H1 (cell line): Measurements from ENCODE around the gene SLC39A2. TPM values are rescaled to one million over a fixed set of nuclear protein-coding genes. Genes with fewer than 3 reads are reported as not detected.

Experiments
- polyA plus RNA-seq, 7 experiments: library from polyadenylated mRNA; depleted of rRNA in 3 of 7; stranded (reverse) in 5 of 7; unstranded in 2 of 7; fragments of >200 nt in 5 of 7; fragments of 200-250 nt in 2 of 7; gene quantifications; 1 replicate in 5 of 7; 2 replicates in 1 of 7; 4 replicates in 1 of 7; pipeline versions ENCODE4 v1.2.1 to v1.2.3, GENCODE V29; 2011 to 2013; ENCODE audit warnings: missing spikeins in 2 of 7, mixed read lengths in 2 of 7
- total RNA-seq: library from RNA; stranded (reverse); fragmentation: NEBNext Ultra II Directional; extraction: Animal tissue kit (Norgen Biotek cat#: 25700); gene quantifications from 2 replicates; pipeline ENCODE4 v1.2.1, GENCODE V29; 2021
- TF ChIP-seq, protein P1 (sequence below): fragments of 300-600 bp; sonication (generic); IDR thresholded peaks from 2 replicates; pipeline ENCODE4 v1.7.1; 2012; ENCODE audit warnings: low read length, moderate library complexity, mild to moderate bottlenecking, inconsistent platforms; ENCODE audit not compliant: insufficient replicate concordance

Gene SLC39A2
- total and polyA plus RNA-seq, 2 of the 8 experiments (the other 6 are each of a cell fraction or from before 2014, with no cell fraction given), result 0.14 to 0.22 TPM

DNA sequence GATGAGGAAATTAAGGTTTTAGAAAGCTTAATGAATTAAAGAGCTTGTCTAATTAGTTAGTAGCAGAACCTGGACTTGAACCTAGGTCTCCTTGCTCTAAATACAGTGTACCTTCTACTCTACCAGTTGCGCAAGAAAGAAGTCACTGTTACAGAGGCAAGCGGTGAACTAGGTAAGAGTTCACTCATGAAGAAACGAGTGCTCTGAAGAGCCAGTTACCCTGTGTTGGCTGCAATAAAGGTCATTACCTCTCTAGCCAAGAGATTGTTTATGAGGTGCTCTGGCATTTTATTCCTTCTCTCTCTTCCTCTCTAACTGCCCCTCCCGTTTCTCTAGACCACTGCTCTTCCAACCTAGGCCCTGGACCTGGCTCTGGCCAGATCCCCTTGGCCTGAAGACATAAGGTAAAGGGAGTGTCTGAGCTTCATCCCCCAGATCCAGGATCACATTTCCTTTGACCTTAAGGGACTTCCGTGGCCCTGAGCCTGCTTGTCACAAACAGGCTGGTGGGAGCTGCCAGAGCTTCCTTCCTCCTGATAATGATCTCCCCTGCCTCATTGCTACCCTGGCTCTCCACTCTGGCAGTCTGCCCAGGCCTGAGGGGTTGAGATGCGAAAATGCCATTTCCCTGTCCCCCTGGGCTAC, 45.0 kb downstream of the SLC39A2 start (continued):
- TF ChIP-seq, protein P1, sequence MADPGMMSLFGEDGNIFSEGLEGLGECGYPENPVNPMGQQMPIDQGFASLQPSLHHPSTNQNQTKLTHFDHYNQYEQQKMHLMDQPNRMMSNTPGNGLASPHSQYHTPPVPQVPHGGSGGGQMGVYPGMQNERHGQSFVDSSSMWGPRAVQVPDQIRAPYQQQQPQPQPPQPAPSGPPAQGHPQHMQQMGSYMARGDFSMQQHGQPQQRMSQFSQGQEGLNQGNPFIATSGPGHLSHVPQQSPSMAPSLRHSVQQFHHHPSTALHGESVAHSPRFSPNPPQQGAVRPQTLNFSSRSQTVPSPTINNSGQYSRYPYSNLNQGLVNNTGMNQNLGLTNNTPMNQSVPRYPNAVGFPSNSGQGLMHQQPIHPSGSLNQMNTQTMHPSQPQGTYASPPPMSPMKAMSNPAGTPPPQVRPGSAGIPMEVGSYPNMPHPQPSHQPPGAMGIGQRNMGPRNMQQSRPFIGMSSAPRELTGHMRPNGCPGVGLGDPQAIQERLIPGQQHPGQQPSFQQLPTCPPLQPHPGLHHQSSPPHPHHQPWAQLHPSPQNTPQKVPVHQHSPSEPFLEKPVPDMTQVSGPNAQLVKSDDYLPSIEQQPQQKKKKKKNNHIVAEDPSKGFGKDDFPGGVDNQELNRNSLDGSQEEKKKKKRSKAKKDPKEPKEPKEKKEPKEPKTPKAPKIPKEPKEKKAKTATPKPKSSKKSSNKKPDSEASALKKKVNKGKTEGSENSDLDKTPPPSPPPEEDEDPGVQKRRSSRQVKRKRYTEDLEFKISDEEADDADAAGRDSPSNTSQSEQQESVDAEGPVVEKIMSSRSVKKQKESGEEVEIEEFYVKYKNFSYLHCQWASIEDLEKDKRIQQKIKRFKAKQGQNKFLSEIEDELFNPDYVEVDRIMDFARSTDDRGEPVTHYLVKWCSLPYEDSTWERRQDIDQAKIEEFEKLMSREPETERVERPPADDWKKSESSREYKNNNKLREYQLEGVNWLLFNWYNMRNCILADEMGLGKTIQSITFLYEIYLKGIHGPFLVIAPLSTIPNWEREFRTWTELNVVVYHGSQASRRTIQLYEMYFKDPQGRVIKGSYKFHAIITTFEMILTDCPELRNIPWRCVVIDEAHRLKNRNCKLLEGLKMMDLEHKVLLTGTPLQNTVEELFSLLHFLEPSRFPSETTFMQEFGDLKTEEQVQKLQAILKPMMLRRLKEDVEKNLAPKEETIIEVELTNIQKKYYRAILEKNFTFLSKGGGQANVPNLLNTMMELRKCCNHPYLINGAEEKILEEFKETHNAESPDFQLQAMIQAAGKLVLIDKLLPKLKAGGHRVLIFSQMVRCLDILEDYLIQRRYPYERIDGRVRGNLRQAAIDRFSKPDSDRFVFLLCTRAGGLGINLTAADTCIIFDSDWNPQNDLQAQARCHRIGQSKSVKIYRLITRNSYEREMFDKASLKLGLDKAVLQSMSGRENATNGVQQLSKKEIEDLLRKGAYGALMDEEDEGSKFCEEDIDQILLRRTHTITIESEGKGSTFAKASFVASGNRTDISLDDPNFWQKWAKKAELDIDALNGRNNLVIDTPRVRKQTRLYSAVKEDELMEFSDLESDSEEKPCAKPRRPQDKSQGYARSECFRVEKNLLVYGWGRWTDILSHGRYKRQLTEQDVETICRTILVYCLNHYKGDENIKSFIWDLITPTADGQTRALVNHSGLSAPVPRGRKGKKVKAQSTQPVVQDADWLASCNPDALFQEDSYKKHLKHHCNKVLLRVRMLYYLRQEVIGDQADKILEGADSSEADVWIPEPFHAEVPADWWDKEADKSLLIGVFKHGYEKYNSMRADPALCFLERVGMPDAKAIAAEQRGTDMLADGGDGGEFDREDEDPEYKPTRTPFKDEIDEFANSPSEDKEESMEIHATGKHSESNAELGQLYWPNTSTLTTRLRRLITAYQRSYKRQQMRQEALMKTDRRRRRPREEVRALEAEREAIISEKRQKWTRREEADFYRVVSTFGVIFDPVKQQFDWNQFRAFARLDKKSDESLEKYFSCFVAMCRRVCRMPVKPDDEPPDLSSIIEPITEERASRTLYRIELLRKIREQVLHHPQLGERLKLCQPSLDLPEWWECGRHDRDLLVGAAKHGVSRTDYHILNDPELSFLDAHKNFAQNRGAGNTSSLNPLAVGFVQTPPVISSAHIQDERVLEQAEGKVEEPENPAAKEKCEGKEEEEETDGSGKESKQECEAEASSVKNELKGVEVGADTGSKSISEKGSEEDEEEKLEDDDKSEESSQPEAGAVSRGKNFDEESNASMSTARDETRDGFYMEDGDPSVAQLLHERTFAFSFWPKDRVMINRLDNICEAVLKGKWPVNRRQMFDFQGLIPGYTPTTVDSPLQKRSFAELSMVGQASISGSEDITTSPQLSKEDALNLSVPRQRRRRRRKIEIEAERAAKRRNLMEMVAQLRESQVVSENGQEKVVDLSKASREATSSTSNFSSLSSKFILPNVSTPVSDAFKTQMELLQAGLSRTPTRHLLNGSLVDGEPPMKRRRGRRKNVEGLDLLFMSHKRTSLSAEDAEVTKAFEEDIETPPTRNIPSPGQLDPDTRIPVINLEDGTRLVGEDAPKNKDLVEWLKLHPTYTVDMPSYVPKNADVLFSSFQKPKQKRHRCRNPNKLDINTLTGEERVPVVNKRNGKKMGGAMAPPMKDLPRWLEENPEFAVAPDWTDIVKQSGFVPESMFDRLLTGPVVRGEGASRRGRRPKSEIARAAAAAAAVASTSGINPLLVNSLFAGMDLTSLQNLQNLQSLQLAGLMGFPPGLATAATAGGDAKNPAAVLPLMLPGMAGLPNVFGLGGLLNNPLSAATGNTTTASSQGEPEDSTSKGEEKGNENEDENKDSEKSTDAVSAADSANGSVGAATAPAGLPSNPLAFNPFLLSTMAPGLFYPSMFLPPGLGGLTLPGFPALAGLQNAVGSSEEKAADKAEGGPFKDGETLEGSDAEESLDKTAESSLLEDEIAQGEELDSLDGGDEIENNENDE, result no peak
